Pancreas (tissue), 10 donors: ENCODE data around the gene MS4A3. TPM values are rescaled to one million over a fixed set of nuclear protein-coding genes. Genes with fewer than 3 reads are reported as not detected.
"Not testable (repeated sequence)": the region's sequence is repeated elsewhere in the genome, so short reads cannot be mapped to it uniquely, and the experiment has no call there.

Experiments used
- ATAC-seq, 4 donors: fragments of 200-7000 bp; cut with Tn5 transposase; one replicate each; pipeline versions ENCODE4 v1.8.0 to v1.9.1; 2020; ENCODE audit warnings: mild to moderate bottlenecking in 4 of 4, moderate library complexity in 4 of 4
- DNase-seq, 6 donors: peaks; one replicate each; pipeline ENCODE4 v3.0.0-alpha.2; 2020
- FAIRE-seq: peaks from 2 replicates; lab custom pipeline; 2012; peaks lifted over from hg19 to GRCh38; lab: Jason Lieb, UNC
- H3K27ac ChIP-seq, 4 donors: fragments of 200-600 bp; sonication (generic); 1 replicate in 3 of 4; 2 replicates in 1 of 4; pipeline versions ENCODE4 v1.5.0 to v1.8.0; 2020
- H3K27me3 ChIP-seq, 4 donors: fragments of 200-600 bp; one replicate each; pipeline ENCODE4 v1.8.0; 2021
- H3K36me3 ChIP-seq, 3 donors: fragments of 200-600 bp; sonication (generic) in 1 of 3; one replicate each; pipeline versions ENCODE4 v1.5.0 to v1.8.0; 2020 to 2021
- H3K4me1 ChIP-seq, 3 donors: fragments of 200-600 bp; one replicate each; pipeline ENCODE4 v1.8.0; 2021
- H3K4me3 ChIP-seq, 4 donors: fragments of 200-600 bp; sonication (generic) in 2 of 4; one replicate each; pipeline versions ENCODE4 v1.5.0 to v1.8.0; 2020 to 2021
- H3K9me3 ChIP-seq, 4 donors: fragments of 200-600 bp; one replicate each; pipeline ENCODE4 v1.8.0; 2021
- WGBS, 2 donors: extraction: QIAGEN DNeasy Blood & Tissue Kit; methylation state at CpG; one replicate each; pipeline ENCODE4 v1.1.7; 2013; 5-methylcytosine and 5-hydroxymethylcytosine counted together
- intact Hi-C, 3 donors: fragments of 100-400 bp; cut with DNase I; formaldehyde crosslinking; loops; one replicate each; pipeline versions ENCODE4 v1.11.1 to v1.14.2; 2022
- polyA plus RNA-seq, 2 donors: library from polyadenylated mRNA; stranded (reverse); fragments of 200-250 nt; gene quantifications; one replicate each; pipeline ENCODE4 v1.2.3, GENCODE V29; 2013
- total RNA-seq, 6 donors: library from RNA; stranded (reverse); fragmentation: NEBNext Ultra II Directional in 4 of 6; extraction: Animal tissue kit (Norgen Biotek cat#: 25700) in 4 of 6; gene quantifications; one replicate each; pipeline versions ENCODE4 v1.2.1 to v1.2.4, GENCODE V29; 2021 to 2023
- TF ChIP-seq, protein P1 (sequence below), 4 donors: fragments of 200-600 bp; sonication (generic) in 3 of 4; IDR thresholded peaks; one replicate each; pipeline versions ENCODE4 v1.5.0 to v1.8.0; 2021; ENCODE audit warnings: antibody characterized with exemption in 4 of 4
- donor health status: healthy with polysubstance abuse.
- donor health status: DM: no; HTN: no; CAD: no; lungs with moderate emphysema.
- donor health status: DM: no; HTN: no; CAD: no.
- donor health status: control.
- donor health status: control.
- donor health status: Bipolar disorder and iron deficiency.
- donor health status: DM: yes; HTN: yes; CAD: no.
- donor health status: DM: no; HTN: no; CAD: no.
- donor health status: DM: no; HTN: no; CAD: no.
- donor health status: DM: yes; HTN: yes; CAD: no.

MS4A3 gene
- total and polyA plus RNA-seq, 8 donors: not detected

DNA sequence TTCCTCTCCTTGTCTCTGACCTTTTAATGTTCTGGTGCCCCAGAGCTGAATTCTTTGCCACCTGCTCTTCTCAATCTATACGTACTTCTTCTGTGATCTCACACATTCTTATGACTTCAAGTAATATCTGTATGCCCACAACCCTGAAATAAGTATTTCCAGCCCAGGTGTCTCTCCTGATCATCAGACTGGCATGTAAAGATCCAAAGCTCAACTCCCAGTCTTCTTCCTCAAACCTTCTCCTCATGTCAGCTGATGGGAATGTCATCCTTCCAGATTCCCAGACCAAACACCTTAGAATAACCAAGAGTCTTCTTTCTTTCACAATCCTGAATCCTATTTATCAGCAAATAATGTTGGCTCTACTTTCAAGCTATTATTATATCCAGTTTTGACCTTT, 9.3 kb downstream of the MS4A3 start:
- no peak for FAIRE-seq
- no peak for ATAC-seq
- WGBS, 2 donors: 69 to 88% methylated on average over 1 of the region's 1 CpG

DNA sequence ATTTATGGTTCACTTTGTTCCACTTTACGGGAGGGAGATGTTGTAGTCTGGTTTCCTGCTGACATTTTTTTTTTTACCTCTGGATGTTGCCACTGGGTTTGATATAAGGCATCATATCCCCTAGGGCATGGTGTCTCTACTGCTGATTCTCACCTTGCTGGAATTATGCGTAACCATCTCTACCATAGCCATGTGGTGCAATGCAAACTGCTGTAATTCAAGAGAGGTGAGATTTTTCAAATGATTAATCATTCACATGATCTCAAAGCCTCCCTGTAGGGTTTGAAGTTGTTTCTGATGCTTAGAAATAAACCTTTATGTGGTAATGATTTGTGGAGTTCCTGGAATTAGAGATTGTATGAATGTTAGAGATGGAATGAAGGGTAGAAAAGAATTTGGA, 13.0 kb downstream of the MS4A3 start:
- H3K4me3 ChIP-seq: no peak overlapping the region
- no peaks in the 10 kb centered on the region for H3K27me3 ChIP-seq
- H3K9me3 ChIP-seq: no peaks in the 10 kb centered on the region
- DNase-seq: no peak
- no peaks in the 10 kb centered on the region for H3K4me1 ChIP-seq
- intact Hi-C loops: no loop called here
- TF ChIP-seq, protein P1, sequence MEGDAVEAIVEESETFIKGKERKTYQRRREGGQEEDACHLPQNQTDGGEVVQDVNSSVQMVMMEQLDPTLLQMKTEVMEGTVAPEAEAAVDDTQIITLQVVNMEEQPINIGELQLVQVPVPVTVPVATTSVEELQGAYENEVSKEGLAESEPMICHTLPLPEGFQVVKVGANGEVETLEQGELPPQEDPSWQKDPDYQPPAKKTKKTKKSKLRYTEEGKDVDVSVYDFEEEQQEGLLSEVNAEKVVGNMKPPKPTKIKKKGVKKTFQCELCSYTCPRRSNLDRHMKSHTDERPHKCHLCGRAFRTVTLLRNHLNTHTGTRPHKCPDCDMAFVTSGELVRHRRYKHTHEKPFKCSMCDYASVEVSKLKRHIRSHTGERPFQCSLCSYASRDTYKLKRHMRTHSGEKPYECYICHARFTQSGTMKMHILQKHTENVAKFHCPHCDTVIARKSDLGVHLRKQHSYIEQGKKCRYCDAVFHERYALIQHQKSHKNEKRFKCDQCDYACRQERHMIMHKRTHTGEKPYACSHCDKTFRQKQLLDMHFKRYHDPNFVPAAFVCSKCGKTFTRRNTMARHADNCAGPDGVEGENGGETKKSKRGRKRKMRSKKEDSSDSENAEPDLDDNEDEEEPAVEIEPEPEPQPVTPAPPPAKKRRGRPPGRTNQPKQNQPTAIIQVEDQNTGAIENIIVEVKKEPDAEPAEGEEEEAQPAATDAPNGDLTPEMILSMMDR (IDR thresholded peaks at IDR 0.05): no peak
- no peak for ATAC-seq
- WGBS, 2 donors: 66 to 80% methylated on average over 2 of the region's 2 CpGs
- no peak for FAIRE-seq
- no peaks in the 10 kb centered on the region for H3K36me3 ChIP-seq
- H3K27ac ChIP-seq: no peak overlapping the region

More for the DNA sequence above, 9.3 kb downstream of the MS4A3 start:
- Histone ChIP-seq H3K27ac (no peak overlapping the region), H3K27me3 (no peaks in the 10 kb centered on the region), H3K4me1 (no peaks in the 10 kb centered on the region), H3K36me3 (no peaks in the 10 kb centered on the region), H3K9me3 (no peaks in the 10 kb centered on the region), H3K4me3 (no peak overlapping the region)
- TF ChIP-seq, protein P1 (IDR thresholded peaks at IDR 0.05): no peak
- DNase-seq: no peak
- intact Hi-C loops: no loop called here

DNA sequence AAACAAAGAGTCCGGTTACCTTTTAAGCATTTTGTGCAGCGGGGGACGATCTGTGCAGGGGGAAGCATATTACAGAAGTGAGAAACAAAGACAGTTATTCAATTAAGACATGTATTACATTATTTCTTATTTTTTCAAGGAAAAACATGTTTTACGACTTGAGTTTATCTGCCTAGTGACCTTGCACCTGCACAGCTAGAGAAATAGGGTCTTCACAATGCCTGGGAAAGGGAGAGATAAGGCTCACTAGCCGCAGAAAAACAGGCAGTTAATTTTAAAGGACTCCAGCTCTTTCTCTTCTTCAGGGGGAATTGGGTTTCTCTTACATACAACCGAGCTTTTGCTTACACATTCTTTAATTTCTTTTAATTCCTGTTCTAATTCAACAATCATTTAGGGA, 15.2 kb downstream of the MS4A3 start:
- H3K4me3 ChIP-seq, ATAC-seq, H3K27me3 ChIP-seq, intact Hi-C loops, H3K36me3 ChIP-seq, H3K4me1 ChIP-seq, H3K27ac ChIP-seq, FAIRE-seq, DNase-seq, H3K9me3 ChIP-seq: not testable (repeated sequence)
- 48 to 54% methylated on average over 6 of the region's 6 CpGs for WGBS, 2 donors

DNA sequence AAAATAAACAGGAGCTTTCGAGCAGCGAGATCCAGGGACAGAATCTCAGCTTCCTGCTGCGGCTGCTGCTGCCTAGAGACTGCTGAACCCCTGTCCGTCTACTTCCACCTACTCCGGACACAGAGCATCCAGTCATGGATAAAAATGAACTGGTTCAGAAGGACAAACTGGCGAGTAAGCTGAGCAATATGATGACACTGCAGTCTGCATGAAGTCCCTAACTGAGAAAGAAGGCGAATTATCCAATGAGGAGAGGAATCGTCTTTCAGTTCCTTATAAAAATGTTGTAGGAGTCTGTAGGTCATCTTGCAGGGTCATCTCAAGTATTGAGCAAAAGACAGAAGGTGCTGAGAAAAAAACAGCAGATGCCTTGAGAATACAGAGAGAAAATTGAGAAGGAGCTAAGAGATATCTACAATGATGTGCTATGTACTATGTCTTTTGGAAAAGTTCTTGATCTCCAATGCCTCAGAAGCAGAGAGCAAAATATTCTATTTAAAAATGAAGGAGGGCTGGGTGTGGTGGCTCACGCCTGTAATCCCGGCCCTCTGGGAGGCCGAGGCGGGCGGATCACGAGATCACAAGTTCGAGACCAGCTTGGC, 20.9 kb downstream of the MS4A3 start:
- intact Hi-C loops: no loop called here
- H3K27ac ChIP-seq: no peak overlapping the region
- H3K9me3 ChIP-seq: no peaks in the 10 kb centered on the region
- DNase-seq: no peak
- no peaks in the 10 kb centered on the region for H3K36me3 ChIP-seq
- H3K27me3 ChIP-seq: no peaks in the 10 kb centered on the region
- FAIRE-seq: no peak
- TF ChIP-seq, protein P1 (IDR thresholded peaks at IDR 0.05): no peak
- H3K4me1 ChIP-seq: no peaks in the 10 kb centered on the region
- H3K4me3 ChIP-seq: no peak overlapping the region
- ATAC-seq: no peak
- 78 to 82% methylated on average over 15 of the region's 15 CpGs for WGBS, 2 donors

DNA sequence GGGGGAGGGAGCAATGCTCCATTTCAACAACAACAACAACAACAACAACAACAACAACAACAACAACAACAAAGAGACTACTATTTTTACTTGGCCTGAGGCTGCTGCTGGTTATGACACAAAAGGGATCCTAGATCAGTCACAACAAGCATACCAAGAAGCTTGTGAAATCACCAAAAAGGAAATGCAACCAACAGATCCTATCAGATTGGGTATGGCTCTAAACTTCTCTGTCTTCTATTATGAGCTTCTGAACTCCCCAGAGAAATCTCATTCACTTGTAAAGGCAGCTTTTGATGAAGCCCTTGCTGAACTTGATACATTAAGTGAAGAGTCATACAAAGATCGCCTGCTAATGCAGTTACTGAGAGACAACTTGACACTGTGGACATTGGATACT, 21.5 kb downstream of the MS4A3 start:
- TF ChIP-seq, protein P1 (IDR thresholded peaks at IDR 0.05): no peak
- DNase-seq (no peak), ATAC-seq (no peak), FAIRE-seq (no peak)
- Histone ChIP-seq H3K27ac (no peak overlapping the region), H3K4me3 (no peak overlapping the region), H3K9me3 (no peaks in the 10 kb centered on the region), H3K27me3 (no peaks in the 10 kb centered on the region), H3K36me3 (no peaks in the 10 kb centered on the region), H3K4me1 (no peaks in the 10 kb centered on the region)
- WGBS, 2 donors: 81 to 83% methylated on average over 1 of the region's 1 CpG
- intact Hi-C loops: no loop called here
